Astrocyte (in vitro differentiated cells and primary cell): ENCODE measurements around the gene PTK7. TPM values are rescaled to one million over a fixed set of nuclear protein-coding genes. Genes with fewer than 3 reads are reported as not detected.

ENCODE experiments used
- DNase-seq: peaks from one replicate; pipeline ENCODE4 v3.0.0-alpha.2; 2010; ENCODE audit warnings: low read depth
- FAIRE-seq: peaks from 2 replicates; lab custom pipeline; 2011; peaks lifted over from hg19 to GRCh38; lab: Jason Lieb, UNC
- H2AFZ ChIP-seq: 2 replicates; pipeline ENCODE4 v1.6.0; 2012; ENCODE audit warnings: low read depth, low read length, inconsistent platforms
- H3K27ac ChIP-seq: 2 replicates; pipeline ENCODE4 v1.5.1; 2011; ENCODE audit warnings: low read depth, low read length, inconsistent platforms
- H3K27me3 ChIP-seq: 2 replicates; pipeline ENCODE4 v1.6.0; 2011; ENCODE audit warnings: low read length, inconsistent platforms; ENCODE audit not compliant: insufficient read depth
- H3K36me3 ChIP-seq: 2 replicates; pipeline ENCODE4 v1.5.1; 2011; ENCODE audit warnings: low read length, inconsistent platforms; ENCODE audit not compliant: insufficient read depth
- H3K4me1 ChIP-seq: 2 replicates; pipeline ENCODE4 v1.5.1; 2011; ENCODE audit warnings: low read length, inconsistent platforms; ENCODE audit not compliant: insufficient read depth
- H3K4me2 ChIP-seq: 2 replicates; pipeline ENCODE4 v1.6.0; 2012; ENCODE audit warnings: low read length, inconsistent platforms
- H3K4me3 ChIP-seq: 2 replicates; pipeline ENCODE4 v1.5.1; 2011; ENCODE audit warnings: low read depth, mild to moderate bottlenecking, low read length, inconsistent platforms; ENCODE audit not compliant: insufficient read depth
- H3K79me2 ChIP-seq: 2 replicates; pipeline ENCODE4 v1.6.0; 2012; ENCODE audit warnings: mild to moderate bottlenecking, low read length, inconsistent platforms; ENCODE audit not compliant: insufficient read depth
- H3K9ac ChIP-seq: 2 replicates; pipeline ENCODE4 v1.6.0; 2012; ENCODE audit warnings: mild to moderate bottlenecking, low read length, inconsistent platforms
- H3K9me3 ChIP-seq: 2 replicates; pipeline ENCODE4 v1.5.1; 2012; ENCODE audit warnings: low read depth, mild to moderate bottlenecking, low read length, inconsistent platforms; ENCODE audit not compliant: insufficient read depth
- H4K20me1 ChIP-seq: 2 replicates; pipeline ENCODE4 v1.6.0; 2012; ENCODE audit warnings: low read length, inconsistent platforms; ENCODE audit not compliant: insufficient read depth
- H3K27ac Mint-ChIP-seq: one replicate; pipeline ENCODE4 v1.8.0; 2021; ENCODE audit warnings: mild to moderate bottlenecking, mixed read lengths; ENCODE audit not compliant: unreplicated experiment
- H3K27me3 Mint-ChIP-seq: one replicate; pipeline ENCODE4 v1.8.0; 2021; ENCODE audit warnings: low read depth, mixed read lengths; ENCODE audit not compliant: unreplicated experiment
- H3K36me3 Mint-ChIP-seq: one replicate; pipeline ENCODE4 v1.8.0; 2021; ENCODE audit warnings: low read depth, mixed read lengths; ENCODE audit not compliant: unreplicated experiment
- H3K4me1 Mint-ChIP-seq: one replicate; pipeline ENCODE4 v1.8.0; 2021; ENCODE audit warnings: low read depth, mixed read lengths; ENCODE audit not compliant: unreplicated experiment
- H3K4me3 Mint-ChIP-seq: one replicate; pipeline ENCODE4 v1.8.0; 2021; ENCODE audit warnings: mild to moderate bottlenecking, moderate library complexity, mixed read lengths; ENCODE audit not compliant: unreplicated experiment
- H3K9me3 Mint-ChIP-seq: one replicate; pipeline ENCODE4 v1.8.0; 2021; ENCODE audit warnings: mild to moderate bottlenecking, mixed read lengths; ENCODE audit not compliant: unreplicated experiment
- CTCF ChIP-seq: IDR thresholded peaks from 2 replicates; pipeline ENCODE4 v1.5.1; 2011; ENCODE audit warnings: low read depth, mild to moderate bottlenecking, inconsistent platforms, low read length, moderate library complexity; ENCODE audit not compliant: insufficient read depth
- EZH2 ChIP-seq: IDR thresholded peaks from 2 replicates; pipeline ENCODE4 v1.6.1; 2012; ENCODE audit warnings: mild to moderate bottlenecking, low read length, inconsistent platforms; ENCODE audit not compliant: insufficient read depth
- total RNA-seq: library from RNA; stranded (reverse); gene quantifications from 2 replicates; pipeline ENCODE4 v1.2.1, GENCODE V29; 2021

PTK7 gene
- total RNA-seq, 1 donor from 2014 or later = 506 TPM

GRCh38 chr6:43060034-43060754 lies 15.9 kb upstream of the PTK7 start:
- H3K4me3 ChIP-seq = peak overlapping the region; percentile 97
- Mint-ChIP-seq H3K4me3 (peak overlapping the region; percentile 96), H3K36me3 (peaks cover 10% of the 10 kb centered on the region), H3K27ac (peak overlapping the region; percentile 100), H3K27me3 (no peaks in the 10 kb centered on the region), H3K9me3 (no peaks in the 10 kb centered on the region), H3K4me1 (peaks cover 15% of the 10 kb centered on the region)
- H3K27me3 ChIP-seq = no peaks in the 10 kb centered on the region
- peaks cover 30% of the 10 kb centered on the region for H3K4me1 ChIP-seq
- peak overlapping the region; percentile 98 for H3K9ac ChIP-seq
- H4K20me1 ChIP-seq = no peaks in the 10 kb centered on the region
- H3K27ac ChIP-seq = peak overlapping the region; percentile 94
- FAIRE-seq (no peak), DNase-seq (no peak)
- H2AFZ ChIP-seq = peak overlapping the region; percentile 90
- no peak for TF ChIP-seq CTCF
- TF ChIP-seq EZH2 = no peak
- no peaks in the 10 kb centered on the region for H3K9me3 ChIP-seq
- H3K36me3 ChIP-seq = peaks cover 8% of the 10 kb centered on the region
- peaks cover 30% of the 10 kb centered on the region for H3K79me2 ChIP-seq
- H3K4me2 ChIP-seq = peak overlapping the region; percentile 95

GRCh38 chr6:43060755-43061633 lies 15.1 kb upstream of the PTK7 start:
- Histone ChIP-seq H3K4me1 (peaks cover 30% of the 10 kb centered on the region), H3K36me3 (peaks cover 8% of the 10 kb centered on the region), H3K79me2 (peaks cover 30% of the 10 kb centered on the region), H3K9ac (peak overlapping the region; percentile 98), H3K4me3 (no peak overlapping the region), H3K9me3 (no peaks in the 10 kb centered on the region), H2AFZ (no peak overlapping the region), H3K27ac (no peak overlapping the region), H3K4me2 (peak overlapping the region; percentile 95), H4K20me1 (no peaks in the 10 kb centered on the region), H3K27me3 (no peaks in the 10 kb centered on the region)
- Mint-ChIP-seq H3K9me3 (no peaks in the 10 kb centered on the region), H3K4me1 (peaks cover 15% of the 10 kb centered on the region), H3K36me3 (peaks cover 17% of the 10 kb centered on the region), H3K27me3 (no peaks in the 10 kb centered on the region), H3K4me3 (peak overlapping the region; percentile 96), H3K27ac (no peak overlapping the region)
- FAIRE-seq (no peak), DNase-seq (no peak)
- TF ChIP-seq EZH2 (no peak), CTCF (no peak)
